Activated naive CD4-positive, alpha-beta T cell treated with anti-CD3 and anti-CD28 coated beads, Interleukin-2, amount 50 U/mL, for 24 hours (primary cell): ENCODE measurements around the gene LMOD2.
"Not testable (repeated sequence)": the region's sequence is repeated elsewhere in the genome, so short reads cannot be mapped to it uniquely, and the experiment has no call there.

Experiments used
- H3K27ac Mint-ChIP-seq: one replicate; pipeline ENCODE4 v1.8.0; 2021; ENCODE audit warnings: mild to moderate bottlenecking, mixed read lengths
- H3K27me3 Mint-ChIP-seq: one replicate; pipeline ENCODE4 v1.8.0; 2021; ENCODE audit warnings: mixed read lengths
- H3K36me3 Mint-ChIP-seq: one replicate; pipeline ENCODE4 v1.8.0; 2021; ENCODE audit warnings: mixed read lengths
- H3K4me1 Mint-ChIP-seq: one replicate; pipeline ENCODE4 v1.8.0; 2021; ENCODE audit warnings: mixed read lengths
- H3K4me3 Mint-ChIP-seq: one replicate; pipeline ENCODE4 v1.8.0; 2021; ENCODE audit warnings: mild to moderate bottlenecking, mixed read lengths
- H3K9me3 Mint-ChIP-seq: one replicate; pipeline ENCODE4 v1.8.0; 2021; ENCODE audit warnings: mixed read lengths

Gene LMOD2

DNA sequence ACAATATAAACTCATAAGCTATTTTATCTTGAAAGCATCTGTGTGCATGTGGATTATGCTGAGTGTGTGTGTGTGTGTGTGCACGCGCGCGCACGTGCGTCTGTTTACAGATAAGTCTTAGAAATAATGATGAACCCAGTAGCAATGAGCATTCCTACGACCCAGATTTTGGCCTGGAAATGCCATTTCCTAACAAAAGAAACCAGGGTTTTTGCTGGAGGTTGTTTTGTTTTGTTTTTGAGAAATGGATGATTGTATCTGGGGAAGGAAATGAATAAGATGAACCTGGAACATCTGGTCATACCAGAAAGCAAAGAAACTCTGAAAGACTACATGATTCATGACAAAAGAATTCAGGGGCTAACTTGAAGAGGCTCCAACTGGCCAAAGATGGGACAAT is 22.1 kb upstream of the LMOD2 start:
- no peak overlapping the region for H3K27ac Mint-ChIP-seq
- H3K27me3 Mint-ChIP-seq: peaks cover 19% of the 10 kb centered on the region
- H3K9me3 Mint-ChIP-seq: no peaks in the 10 kb centered on the region
- H3K4me1 Mint-ChIP-seq: no peaks in the 10 kb centered on the region
- H3K36me3 Mint-ChIP-seq: no peaks in the 10 kb centered on the region
- H3K4me3 Mint-ChIP-seq: no peak overlapping the region

- H3K4me3 Mint-ChIP-seq, H3K27ac Mint-ChIP-seq, H3K9me3 Mint-ChIP-seq, H3K4me1 Mint-ChIP-seq, H3K36me3 Mint-ChIP-seq: not testable (repeated sequence)
- H3K27me3 Mint-ChIP-seq: peaks cover 19% of the 10 kb centered on the region
Observed at GRCh38 chr7:123634011-123634573, 21.6 kb upstream of the LMOD2 start.

DNA sequence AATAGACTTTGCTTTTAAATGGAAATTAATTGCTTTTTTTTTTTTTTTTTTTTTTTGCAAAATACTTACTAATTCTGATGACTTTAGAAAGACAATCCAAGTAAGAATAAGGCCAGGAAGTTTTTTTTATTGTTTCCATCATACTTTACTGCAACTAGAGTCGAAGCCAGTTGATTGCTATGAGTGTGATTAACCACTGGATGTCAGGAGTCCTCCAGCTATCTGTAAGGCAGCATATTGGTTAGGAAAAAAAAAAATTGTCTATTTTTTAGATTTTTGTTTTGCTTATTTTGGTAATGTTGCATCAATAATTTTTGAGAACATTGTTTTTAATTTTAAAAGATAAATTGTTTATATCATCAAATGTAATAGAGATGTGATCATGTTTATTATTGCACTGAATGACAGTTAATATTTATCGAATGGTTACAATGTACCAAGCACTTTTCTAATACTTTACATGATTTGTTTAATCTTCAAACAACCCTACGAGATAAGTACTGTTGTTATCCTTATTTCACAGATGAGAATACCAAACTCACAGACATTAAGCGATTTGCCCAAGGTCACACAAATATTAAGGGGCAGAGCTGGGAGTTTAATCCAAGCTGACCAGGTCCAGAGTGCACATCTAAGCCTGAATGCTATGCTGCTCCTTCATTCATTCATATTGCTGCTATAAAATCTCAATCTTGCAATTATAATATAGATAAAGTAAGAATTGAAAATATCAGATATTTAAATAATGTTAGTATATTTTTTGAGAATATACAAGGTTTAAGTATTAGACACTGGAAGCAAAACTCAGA is 19.9 kb upstream of the LMOD2 start:
- H3K4me1 Mint-ChIP-seq: no peaks in the 10 kb centered on the region
- no peak overlapping the region for H3K27ac Mint-ChIP-seq
- no peak overlapping the region for H3K4me3 Mint-ChIP-seq
- peaks cover 22% of the 10 kb centered on the region for H3K27me3 Mint-ChIP-seq
- H3K9me3 Mint-ChIP-seq: no peaks in the 10 kb centered on the region
- H3K36me3 Mint-ChIP-seq: no peaks in the 10 kb centered on the region

GRCh38 chr7:123637203-123637602 is 18.5 kb upstream of the LMOD2 start:
- Mint-ChIP-seq H3K9me3 (no peaks in the 10 kb centered on the region), H3K4me3 (no peak overlapping the region), H3K36me3 (no peaks in the 10 kb centered on the region), H3K27ac (no peak overlapping the region), H3K4me1 (no peaks in the 10 kb centered on the region), H3K27me3 (peaks cover 23% of the 10 kb centered on the region)

GRCh38 chr7:123637878-123638277 is 17.8 kb upstream of the LMOD2 start:
- Mint-ChIP-seq H3K4me1 (no peaks in the 10 kb centered on the region), H3K27ac (no peak overlapping the region), H3K9me3 (no peaks in the 10 kb centered on the region), H3K36me3 (no peaks in the 10 kb centered on the region), H3K27me3 (peaks cover 23% of the 10 kb centered on the region), H3K4me3 (no peak overlapping the region)

GRCh38 chr7:123639631-123640030 is 16.0 kb upstream of the LMOD2 start:
- no peaks in the 10 kb centered on the region for H3K36me3 Mint-ChIP-seq
- no peaks in the 10 kb centered on the region for H3K9me3 Mint-ChIP-seq
- H3K27ac Mint-ChIP-seq: no peak overlapping the region
- peaks cover 25% of the 10 kb centered on the region for H3K27me3 Mint-ChIP-seq
- H3K4me1 Mint-ChIP-seq: no peaks in the 10 kb centered on the region
- H3K4me3 Mint-ChIP-seq: no peak overlapping the region

DNA sequence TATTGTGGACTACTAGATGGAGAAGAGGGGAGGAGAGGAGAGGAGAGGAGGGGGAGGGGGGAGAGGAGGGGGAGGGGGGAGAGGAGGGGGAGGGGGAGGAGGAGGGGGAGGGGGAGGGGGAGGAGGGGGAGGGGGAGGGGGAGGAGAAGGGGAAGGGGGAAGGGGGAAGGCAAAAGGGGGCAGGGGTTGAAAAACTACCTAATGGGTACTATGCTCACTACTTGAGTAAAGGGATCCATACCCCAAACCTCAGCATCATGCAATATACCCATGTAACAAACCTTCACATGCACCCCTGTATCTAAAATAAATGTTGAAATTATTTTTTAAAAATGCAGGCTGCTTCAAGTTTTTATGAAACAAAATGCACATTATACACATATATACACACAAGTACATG is 15.1 kb upstream of the LMOD2 start:
- Mint-ChIP-seq H3K36me3 (no peaks in the 10 kb centered on the region), H3K4me3 (no peak overlapping the region), H3K4me1 (no peaks in the 10 kb centered on the region), H3K27ac (no peak overlapping the region), H3K9me3 (no peaks in the 10 kb centered on the region), H3K27me3 (peaks cover 28% of the 10 kb centered on the region)

- Mint-ChIP-seq H3K4me1 (no peaks in the 10 kb centered on the region), H3K27me3 (peaks cover 30% of the 10 kb centered on the region), H3K27ac (no peak overlapping the region), H3K9me3 (no peaks in the 10 kb centered on the region), H3K36me3 (no peaks in the 10 kb centered on the region), H3K4me3 (no peak overlapping the region)
Observed at GRCh38 chr7:123641901-123642300, 13.8 kb upstream of the LMOD2 start.

- Mint-ChIP-seq H3K27ac (no peak overlapping the region), H3K4me3 (no peak overlapping the region), H3K36me3 (no peaks in the 10 kb centered on the region), H3K4me1 (no peaks in the 10 kb centered on the region), H3K27me3 (peaks cover 16% of the 10 kb centered on the region), H3K9me3 (no peaks in the 10 kb centered on the region)
Observed at GRCh38 chr7:123643495-123644441, 11.9 kb upstream of the LMOD2 start.

GRCh38 chr7:123645516-123645915 is 10.2 kb upstream of the LMOD2 start:
- Mint-ChIP-seq H3K36me3 (no peaks in the 10 kb centered on the region), H3K9me3 (no peaks in the 10 kb centered on the region), H3K4me3 (no peak overlapping the region), H3K4me1 (no peaks in the 10 kb centered on the region), H3K27me3 (peaks cover 14% of the 10 kb centered on the region), H3K27ac (no peak overlapping the region)

GRCh38 chr7:123647106-123647730 is 8.4 kb upstream of the LMOD2 start:
- no peaks in the 10 kb centered on the region for H3K9me3 Mint-ChIP-seq
- no peak overlapping the region for H3K4me3 Mint-ChIP-seq

DNA sequence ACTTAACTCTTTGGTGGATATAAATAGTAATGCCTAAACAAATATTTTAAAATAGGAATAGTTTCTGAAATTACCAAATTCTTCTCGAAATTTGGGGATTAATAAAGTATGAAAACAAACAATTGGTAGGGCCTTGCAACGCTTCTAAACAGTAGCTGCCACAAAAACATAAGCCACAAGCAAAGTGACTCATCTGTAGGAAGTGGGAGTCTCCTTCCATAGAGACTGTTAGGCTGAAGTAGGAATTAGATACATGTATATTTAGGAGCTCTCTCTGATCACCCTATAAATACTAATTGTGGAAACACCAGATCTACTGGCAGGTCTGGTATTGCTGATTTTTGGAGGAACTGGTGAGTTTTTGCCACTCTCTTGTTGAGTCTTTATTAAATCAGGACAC is 5.7 kb upstream of the LMOD2 start:
- no peaks in the 10 kb centered on the region for H3K4me1 Mint-ChIP-seq

More at GRCh38 chr7:123647106-123647730, 8.4 kb upstream of the LMOD2 start:
- Mint-ChIP-seq H3K27ac (no peak overlapping the region), H3K36me3 (no peaks in the 10 kb centered on the region), H3K27me3 (peaks cover 15% of the 10 kb centered on the region), H3K4me1 (no peaks in the 10 kb centered on the region)

GRCh38 chr7:123650595-123650994 is 5.1 kb upstream of the LMOD2 start:
- H3K4me1 Mint-ChIP-seq: no peaks in the 10 kb centered on the region
- H3K36me3 Mint-ChIP-seq: no peaks in the 10 kb centered on the region
- H3K27ac Mint-ChIP-seq: no peak overlapping the region
- peaks cover 11% of the 10 kb centered on the region for H3K27me3 Mint-ChIP-seq
- no peak overlapping the region for H3K4me3 Mint-ChIP-seq
- no peaks in the 10 kb centered on the region for H3K9me3 Mint-ChIP-seq

More for the DNA sequence above, 5.7 kb upstream of the LMOD2 start:
- Mint-ChIP-seq H3K4me3 (no peak overlapping the region), H3K27ac (no peak overlapping the region), H3K36me3 (no peaks in the 10 kb centered on the region), H3K9me3 (no peaks in the 10 kb centered on the region), H3K27me3 (peaks cover 14% of the 10 kb centered on the region)

DNA sequence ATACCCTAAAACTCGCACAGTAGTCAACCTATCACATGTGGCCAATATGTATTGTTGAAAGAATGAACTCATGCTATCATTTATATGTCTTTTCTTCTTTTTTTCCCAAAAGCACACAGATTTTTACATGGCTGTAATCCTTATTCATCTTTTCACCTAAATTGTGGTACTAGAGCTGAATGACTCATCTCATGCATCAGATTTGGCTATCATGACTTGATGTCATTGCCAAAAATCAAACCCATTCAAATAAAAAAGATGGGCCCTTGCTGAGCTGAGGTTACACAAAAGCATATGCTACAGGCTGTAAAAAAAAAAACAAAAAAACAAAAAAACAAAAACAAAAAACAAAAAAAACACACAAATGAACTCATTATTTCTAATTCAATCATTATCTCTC is 3.3 kb upstream of the LMOD2 start:
- Mint-ChIP-seq H3K36me3 (no peaks in the 10 kb centered on the region), H3K27me3 (peaks cover 8% of the 10 kb centered on the region)

GRCh38 chr7:123653162-123653561 is 2.5 kb upstream of the LMOD2 start:
- no peak overlapping the region for H3K4me3 Mint-ChIP-seq
- no peaks in the 10 kb centered on the region for H3K4me1 Mint-ChIP-seq
- H3K36me3 Mint-ChIP-seq: no peaks in the 10 kb centered on the region
- no peaks in the 10 kb centered on the region for H3K9me3 Mint-ChIP-seq
- no peak overlapping the region for H3K27ac Mint-ChIP-seq
- peaks cover 8% of the 10 kb centered on the region for H3K27me3 Mint-ChIP-seq

More for the DNA sequence above, 3.3 kb upstream of the LMOD2 start:
- no peaks in the 10 kb centered on the region for H3K9me3 Mint-ChIP-seq
- no peak overlapping the region for H3K27ac Mint-ChIP-seq
- H3K4me1 Mint-ChIP-seq: no peaks in the 10 kb centered on the region
- no peak overlapping the region for H3K4me3 Mint-ChIP-seq
